ENCODE measurements around the gene RASSF8.

Gene RASSF8

GRCh38 chr12:25960143-25960542 is 1.7 kb downstream of the RASSF8 start:
- Histone ChIP-seq H3K27ac (ENCODE audit: low read depth, low read length) (peak overlapping the region; percentile 86), H3K27me3 (ENCODE audit: control insufficient read depth in 5 of 5, insufficient read depth in 4 of 5, low read length in 5 of 5) (no peaks in the 10 kb centered on the region)

DNA sequence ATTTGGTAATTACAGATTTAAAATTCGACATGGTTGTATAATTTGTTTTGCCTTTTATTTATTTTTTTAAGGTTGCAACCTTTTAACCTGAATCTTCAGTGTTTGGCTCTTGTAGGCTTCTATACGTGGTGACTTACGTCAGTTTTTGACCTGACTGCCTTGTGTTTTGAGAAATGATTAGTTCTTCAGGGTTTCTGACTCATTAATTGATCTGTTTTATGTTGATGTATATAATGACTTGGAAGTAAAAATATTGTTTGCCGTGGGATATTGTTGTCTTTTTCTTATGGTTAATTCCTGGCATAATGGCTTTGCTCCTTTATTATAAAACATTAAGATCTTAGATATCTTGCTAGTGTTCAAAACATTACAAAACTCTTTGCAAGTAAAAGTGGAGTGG is 2.5 kb downstream of the RASSF8 start:
- Histone ChIP-seq H3K4me1 (ENCODE audit: control insufficient read depth in 5 of 5, insufficient read depth in 5 of 5, low read length in 5 of 5) (peaks cover 0 to 40% (median 31%) of the 10 kb centered on the region in 5 donors), H3K36me3 (ENCODE audit: control insufficient read depth in 5 of 5, insufficient read depth in 5 of 5, low read length in 5 of 5) (no peaks in the 10 kb centered on the region), H3K9me3 (ENCODE audit: control insufficient read depth in 5 of 5, low read length in 5 of 5) (no peaks in the 10 kb centered on the region), H3K4me3 (ENCODE audit: low read depth in 1 of 5, low read length in 5 of 5) (no peak overlapping the region), H3K27me3 (ENCODE audit: control insufficient read depth in 5 of 5, insufficient read depth in 4 of 5, low read length in 5 of 5) (no peaks in the 10 kb centered on the region), H3K27ac (ENCODE audit: low read depth, low read length) (no peak overlapping the region), H3K9ac (ENCODE audit: low read length in 5 of 5) (no peak overlapping the region)

More at GRCh38 chr12:25960143-25960542, 1.7 kb downstream of the RASSF8 start:
- Histone ChIP-seq H3K9ac (ENCODE audit: low read length in 5 of 5) (peak overlapping the region in 3 of 5 donors; percentile 71 to 78 (median 76)), H3K36me3 (ENCODE audit: control insufficient read depth in 5 of 5, insufficient read depth in 5 of 5, low read length in 5 of 5) (peaks cover 0 to 5% (median 0%) of the 10 kb centered on the region in 5 donors), H3K9me3 (ENCODE audit: control insufficient read depth in 5 of 5, low read length in 5 of 5) (no peaks in the 10 kb centered on the region), H3K4me1 (ENCODE audit: control insufficient read depth in 5 of 5, insufficient read depth in 5 of 5, low read length in 5 of 5) (peaks cover 0 to 40% (median 31%) of the 10 kb centered on the region in 5 donors), H3K4me3 (ENCODE audit: low read depth in 1 of 5, low read length in 5 of 5) (peak overlapping the region; percentile 72 to 92 (median 89))

DNA sequence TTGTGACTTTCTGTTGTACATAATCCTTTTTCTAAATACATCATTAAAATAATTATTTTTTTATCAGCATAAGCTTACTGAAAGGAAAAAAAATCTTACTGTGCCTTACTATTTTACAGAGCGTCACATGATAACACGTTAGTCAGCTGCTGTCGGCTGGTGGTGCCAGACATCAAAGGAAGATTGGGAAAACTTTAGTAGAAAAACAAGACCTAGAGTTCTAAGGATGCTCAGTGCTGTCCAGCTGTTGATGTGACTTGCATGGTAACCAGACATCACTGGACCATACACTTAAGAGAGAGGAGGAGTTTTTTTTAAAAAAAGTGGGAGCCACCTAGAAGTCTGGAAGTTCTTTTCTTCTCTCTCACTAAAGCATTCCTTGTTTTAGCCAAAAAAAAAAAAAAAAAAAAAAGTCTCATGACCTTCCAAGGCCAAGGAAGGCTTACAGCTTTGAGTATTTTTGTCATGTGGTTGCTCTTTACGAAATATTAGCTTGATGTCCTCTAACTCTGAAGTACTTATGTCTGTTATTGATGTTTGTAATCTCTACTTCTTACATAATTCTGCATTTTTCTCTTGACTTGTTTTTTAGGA is 4.5 kb downstream of the RASSF8 start:
- no peaks in the 10 kb centered on the region for H3K9me3 ChIP-seq (ENCODE audit: control insufficient read depth in 5 of 5, low read length in 5 of 5)
- H3K36me3 ChIP-seq (ENCODE audit: control insufficient read depth in 5 of 5, insufficient read depth in 5 of 5, low read length in 5 of 5): no peaks in the 10 kb centered on the region
- no peak overlapping the region for H3K27ac ChIP-seq (ENCODE audit: low read depth, low read length)
- peak overlapping the region in 1 of 5 donors; percentile 47 for H3K9ac ChIP-seq (ENCODE audit: low read length in 5 of 5)
- H3K27me3 ChIP-seq (ENCODE audit: control insufficient read depth in 5 of 5, insufficient read depth in 4 of 5, low read length in 5 of 5): no peaks in the 10 kb centered on the region
- peak overlapping the region in 1 of 5 donors; percentile 9 for H3K4me3 ChIP-seq (ENCODE audit: low read depth in 1 of 5, low read length in 5 of 5)
- peaks cover 0 to 34% (median 25%) of the 10 kb centered on the region in 5 donors for H3K4me1 ChIP-seq (ENCODE audit: control insufficient read depth in 5 of 5, insufficient read depth in 5 of 5, low read length in 5 of 5)

- no peaks in the 10 kb centered on the region for H3K27me3 ChIP-seq (ENCODE audit: control insufficient read depth in 5 of 5, insufficient read depth in 4 of 5, low read length in 5 of 5)
- no peak overlapping the region for H3K9ac ChIP-seq (ENCODE audit: low read length in 5 of 5)
- H3K36me3 ChIP-seq (ENCODE audit: control insufficient read depth in 5 of 5, insufficient read depth in 5 of 5, low read length in 5 of 5): no peaks in the 10 kb centered on the region
- H3K4me1 ChIP-seq (ENCODE audit: control insufficient read depth in 5 of 5, insufficient read depth in 5 of 5, low read length in 5 of 5): peaks cover 2 to 19% (median 12%) of the 10 kb centered on the region in 5 donors
- no peak overlapping the region for H3K4me3 ChIP-seq (ENCODE audit: low read depth in 1 of 5, low read length in 5 of 5)
- H3K27ac ChIP-seq (ENCODE audit: low read depth, low read length): no peak overlapping the region
- no peaks in the 10 kb centered on the region for H3K9me3 ChIP-seq (ENCODE audit: control insufficient read depth in 5 of 5, low read length in 5 of 5)
Measured at GRCh38 chr12:25965682-25966081, 7.2 kb downstream of the RASSF8 start.

DNA sequence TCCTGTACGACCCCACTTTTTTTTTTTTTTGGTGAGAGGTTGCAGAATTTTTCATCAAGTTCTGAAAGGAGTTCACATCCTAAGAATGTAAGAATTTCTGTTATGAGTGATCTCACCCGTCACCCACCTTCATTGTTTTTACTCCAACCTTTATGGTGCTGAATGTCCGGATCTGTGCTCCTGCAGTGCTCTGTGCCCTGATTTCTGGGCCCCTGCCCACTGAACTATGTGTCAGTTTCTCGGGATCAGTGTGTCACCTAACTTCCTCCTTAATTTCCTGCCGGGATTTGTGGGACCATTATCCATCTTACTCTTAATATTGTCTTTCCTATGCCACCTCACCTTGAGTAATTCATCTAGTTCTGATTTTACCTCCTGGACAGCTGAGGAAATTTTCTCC is 11.6 kb downstream of the RASSF8 start:
- Histone ChIP-seq H3K4me1 (ENCODE audit: control insufficient read depth in 5 of 5, insufficient read depth in 5 of 5, low read length in 5 of 5) (peaks cover 2 to 12% (median 10%) of the 10 kb centered on the region in 5 donors), H3K9ac (ENCODE audit: low read length in 5 of 5) (no peak overlapping the region), H3K27ac (ENCODE audit: low read depth, low read length) (no peak overlapping the region)

DNA sequence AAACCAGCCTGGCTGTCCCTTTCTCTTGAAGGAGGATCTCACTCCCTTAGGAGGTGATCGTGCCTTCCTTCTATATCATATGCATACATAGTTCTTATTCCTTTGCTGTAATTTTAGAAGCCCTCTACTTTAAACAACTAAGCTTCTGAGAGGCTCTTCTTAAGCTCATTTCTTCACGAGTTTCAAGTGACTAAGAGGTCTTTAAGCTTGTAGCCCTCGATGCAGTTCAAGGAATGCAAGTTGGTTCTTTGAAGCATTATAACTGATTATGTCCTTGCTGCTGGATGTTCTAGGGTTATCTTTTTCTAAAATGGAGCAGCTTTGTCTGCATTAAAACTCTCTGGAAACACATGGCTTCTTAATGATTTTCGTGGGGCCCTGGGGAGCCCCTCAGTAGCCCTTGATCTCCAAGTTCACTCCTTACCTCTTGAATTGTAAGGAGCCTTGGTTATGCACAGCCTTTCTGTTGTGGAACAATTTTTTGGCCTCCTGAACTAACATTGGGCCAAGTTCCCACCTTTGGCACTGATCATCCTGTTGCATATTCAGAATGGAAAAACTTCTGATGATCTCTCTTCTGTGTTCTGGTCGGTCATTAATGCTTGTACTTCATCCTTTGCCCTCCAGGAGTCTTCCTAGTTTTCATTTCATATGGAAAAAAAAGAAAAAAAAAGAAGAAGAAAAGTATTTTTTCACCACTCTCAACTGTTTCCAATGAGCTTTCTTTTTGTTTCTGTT is 12.6 kb downstream of the RASSF8 start:
- H3K27ac ChIP-seq (ENCODE audit: low read depth, low read length): no peak overlapping the region
- H3K9me3 ChIP-seq (ENCODE audit: control insufficient read depth in 5 of 5, low read length in 5 of 5): no peaks in the 10 kb centered on the region
- H3K4me3 ChIP-seq (ENCODE audit: low read depth in 1 of 5, low read length in 5 of 5): no peak overlapping the region
- H3K4me1 ChIP-seq (ENCODE audit: control insufficient read depth in 5 of 5, insufficient read depth in 5 of 5, low read length in 5 of 5): peaks cover 2 to 16% (median 10%) of the 10 kb centered on the region in 5 donors
- no peak overlapping the region for H3K9ac ChIP-seq (ENCODE audit: low read length in 5 of 5)
- H3K36me3 ChIP-seq (ENCODE audit: control insufficient read depth in 5 of 5, insufficient read depth in 5 of 5, low read length in 5 of 5): no peaks in the 10 kb centered on the region
- H3K27me3 ChIP-seq (ENCODE audit: control insufficient read depth in 5 of 5, insufficient read depth in 4 of 5, low read length in 5 of 5): no peaks in the 10 kb centered on the region

More for the DNA sequence above, 11.6 kb downstream of the RASSF8 start:
- no peaks in the 10 kb centered on the region for H3K9me3 ChIP-seq (ENCODE audit: control insufficient read depth in 5 of 5, low read length in 5 of 5)
- no peak overlapping the region for H3K4me3 ChIP-seq (ENCODE audit: low read depth in 1 of 5, low read length in 5 of 5)
- no peaks in the 10 kb centered on the region for H3K27me3 ChIP-seq (ENCODE audit: control insufficient read depth in 5 of 5, insufficient read depth in 4 of 5, low read length in 5 of 5)
- no peaks in the 10 kb centered on the region for H3K36me3 ChIP-seq (ENCODE audit: control insufficient read depth in 5 of 5, insufficient read depth in 5 of 5, low read length in 5 of 5)

DNA sequence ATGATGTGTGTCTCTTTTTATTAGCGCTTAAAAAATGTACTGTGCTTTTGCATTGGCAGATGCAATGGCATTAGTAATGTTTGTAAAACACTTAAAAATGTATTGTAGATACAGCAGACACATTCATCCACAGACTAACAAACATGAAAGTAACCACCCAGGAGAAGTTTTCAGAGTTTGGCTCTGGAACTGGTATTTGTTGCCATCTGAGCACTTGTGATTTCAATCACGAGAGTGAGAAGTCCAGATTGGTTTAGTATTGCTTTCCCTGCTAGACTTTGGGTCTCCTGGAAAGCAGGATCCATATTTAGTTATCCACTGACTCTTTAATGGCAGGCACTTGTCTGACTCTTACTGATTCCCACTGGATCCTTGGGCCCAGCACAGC is 13.2 kb downstream of the RASSF8 start:
- Histone ChIP-seq H3K4me1 (ENCODE audit: control insufficient read depth in 5 of 5, insufficient read depth in 5 of 5, low read length in 5 of 5) (peaks cover 2 to 20% (median 11%) of the 10 kb centered on the region in 5 donors), H3K27ac (ENCODE audit: low read depth, low read length) (no peak overlapping the region), H3K36me3 (ENCODE audit: control insufficient read depth in 5 of 5, insufficient read depth in 5 of 5, low read length in 5 of 5) (no peaks in the 10 kb centered on the region), H3K4me3 (ENCODE audit: low read depth in 1 of 5, low read length in 5 of 5) (no peak overlapping the region), H3K27me3 (ENCODE audit: control insufficient read depth in 5 of 5, insufficient read depth in 4 of 5, low read length in 5 of 5) (no peaks in the 10 kb centered on the region), H3K9ac (ENCODE audit: low read length in 5 of 5) (peak overlapping the region in 1 of 5 donors; percentile 20), H3K9me3 (ENCODE audit: control insufficient read depth in 5 of 5, low read length in 5 of 5) (no peaks in the 10 kb centered on the region)

DNA sequence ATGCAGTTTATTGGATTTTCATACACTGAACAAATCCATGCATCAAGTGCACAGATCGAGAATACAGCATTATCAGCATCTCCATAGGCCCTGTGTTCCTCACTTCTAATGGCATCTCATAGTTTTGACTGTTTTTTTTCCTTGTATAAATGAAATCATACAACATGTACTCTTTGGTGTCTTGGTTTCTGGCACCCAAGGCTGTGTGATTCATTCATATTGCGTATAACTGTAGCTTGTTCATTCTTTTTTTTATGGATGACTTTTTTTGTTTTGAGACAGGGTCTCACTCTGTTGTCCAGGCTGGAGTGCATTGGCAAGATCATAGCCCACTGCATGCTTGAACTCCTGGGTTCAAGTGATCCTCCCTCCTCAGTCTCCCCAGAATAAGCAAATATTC is 14.3 kb downstream of the RASSF8 start:
- Histone ChIP-seq H3K9ac (ENCODE audit: low read length in 5 of 5) (no peak overlapping the region), H3K4me1 (ENCODE audit: control insufficient read depth in 5 of 5, insufficient read depth in 5 of 5, low read length in 5 of 5) (peaks cover 2 to 24% (median 16%) of the 10 kb centered on the region in 5 donors), H3K4me3 (ENCODE audit: low read depth in 1 of 5, low read length in 5 of 5) (no peak overlapping the region), H3K36me3 (ENCODE audit: control insufficient read depth in 5 of 5, insufficient read depth in 5 of 5, low read length in 5 of 5) (no peaks in the 10 kb centered on the region), H3K9me3 (ENCODE audit: control insufficient read depth in 5 of 5, low read length in 5 of 5) (no peaks in the 10 kb centered on the region), H3K27ac (ENCODE audit: low read depth, low read length) (no peak overlapping the region), H3K27me3 (ENCODE audit: control insufficient read depth in 5 of 5, insufficient read depth in 4 of 5, low read length in 5 of 5) (no peaks in the 10 kb centered on the region)

DNA sequence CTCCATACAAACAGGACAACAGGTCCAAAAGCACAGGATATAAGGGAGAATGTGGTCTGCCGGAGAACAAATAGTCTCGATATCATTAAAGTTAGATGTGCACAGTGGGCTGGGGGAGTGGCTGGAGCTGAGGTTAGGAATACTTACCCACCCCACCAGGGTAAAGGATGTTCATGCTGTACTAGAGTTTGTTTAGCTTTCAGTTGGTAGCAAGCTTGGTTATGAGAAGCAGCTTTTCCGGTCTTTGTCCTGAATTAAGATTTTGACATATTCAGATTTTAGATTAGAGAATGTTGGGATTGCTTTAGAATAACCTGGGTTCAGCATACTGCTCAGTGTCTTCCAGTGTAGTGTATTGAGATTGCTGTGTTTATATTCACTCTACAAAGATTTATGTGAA is 16.7 kb downstream of the RASSF8 start:
- no peak overlapping the region for H3K27ac ChIP-seq (ENCODE audit: low read depth, low read length)

DNA sequence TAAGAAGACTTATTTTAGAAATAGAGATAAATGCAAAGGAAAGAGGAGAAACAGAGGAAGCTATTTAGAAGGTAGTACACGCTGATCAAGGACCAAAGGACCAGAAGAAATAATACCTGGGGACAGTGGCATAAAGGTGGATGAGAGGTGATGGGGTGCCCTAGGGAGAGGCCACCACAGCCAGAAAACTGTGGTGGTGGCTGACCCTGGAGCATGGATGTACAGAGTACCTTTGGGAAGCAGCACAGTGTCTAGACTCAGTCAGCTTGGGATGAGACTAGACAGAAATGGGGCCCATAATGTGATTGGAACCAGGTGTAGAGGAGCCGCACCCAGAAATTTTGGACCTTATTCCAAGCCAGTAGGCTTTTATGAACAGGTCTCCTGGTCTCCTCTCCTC is 17.2 kb downstream of the RASSF8 start:
- H3K9ac ChIP-seq (ENCODE audit: low read length in 5 of 5): no peak overlapping the region
- peak overlapping the region in 1 of 5 donors; percentile 13 for H3K4me3 ChIP-seq (ENCODE audit: low read depth in 1 of 5, low read length in 5 of 5)
- H3K27me3 ChIP-seq (ENCODE audit: control insufficient read depth in 5 of 5, insufficient read depth in 4 of 5, low read length in 5 of 5): no peaks in the 10 kb centered on the region
- H3K9me3 ChIP-seq (ENCODE audit: control insufficient read depth in 5 of 5, low read length in 5 of 5): no peaks in the 10 kb centered on the region
- H3K27ac ChIP-seq (ENCODE audit: low read depth, low read length): no peak overlapping the region
- H3K36me3 ChIP-seq (ENCODE audit: control insufficient read depth in 5 of 5, insufficient read depth in 5 of 5, low read length in 5 of 5): no peaks in the 10 kb centered on the region
- peaks cover 0 to 17% (median 16%) of the 10 kb centered on the region in 5 donors for H3K4me1 ChIP-seq (ENCODE audit: control insufficient read depth in 5 of 5, insufficient read depth in 5 of 5, low read length in 5 of 5)

More for the DNA sequence above, 16.7 kb downstream of the RASSF8 start:
- no peaks in the 10 kb centered on the region for H3K36me3 ChIP-seq (ENCODE audit: control insufficient read depth in 5 of 5, insufficient read depth in 5 of 5, low read length in 5 of 5)
- H3K4me3 ChIP-seq (ENCODE audit: low read depth in 1 of 5, low read length in 5 of 5): no peak overlapping the region
- peaks cover 2 to 17% (median 16%) of the 10 kb centered on the region in 5 donors for H3K4me1 ChIP-seq (ENCODE audit: control insufficient read depth in 5 of 5, insufficient read depth in 5 of 5, low read length in 5 of 5)
- no peak overlapping the region for H3K9ac ChIP-seq (ENCODE audit: low read length in 5 of 5)
- no peaks in the 10 kb centered on the region for H3K9me3 ChIP-seq (ENCODE audit: control insufficient read depth in 5 of 5, low read length in 5 of 5)
- no peaks in the 10 kb centered on the region for H3K27me3 ChIP-seq (ENCODE audit: control insufficient read depth in 5 of 5, insufficient read depth in 4 of 5, low read length in 5 of 5)

Measured in subcutaneous abdominal adipose tissue (tissue), 5 donors.